Trophoblast cell (in vitro differentiated cells and primary cell): ENCODE data around the gene FOXJ3.

ENCODE experiments used
- DNase-seq, 2 donors: peaks; one replicate each; pipeline ENCODE4 v3.0.0-alpha.2; 2016
- H2AFZ ChIP-seq: 2 replicates; pipeline ENCODE4 v1.6.1; 2013; ENCODE audit warnings: low read length, moderate library complexity, mild to moderate bottlenecking; ENCODE audit not compliant: insufficient read depth, poor library complexity
- H2AK5ac ChIP-seq: 2 replicates; pipeline ENCODE4 v1.6.1; 2013; ENCODE audit warnings: mild to moderate bottlenecking, low read length
- H2BK120ac ChIP-seq: 2 replicates; pipeline ENCODE4 v1.6.1; 2013; ENCODE audit warnings: low read length, mild to moderate bottlenecking, moderate library complexity; ENCODE audit not compliant: insufficient read depth, poor library complexity
- H2BK12ac ChIP-seq: 2 replicates; pipeline ENCODE4 v1.6.1; 2013; ENCODE audit warnings: mild to moderate bottlenecking, low read length, moderate library complexity
- H2BK5ac ChIP-seq: 2 replicates; pipeline ENCODE4 v1.6.1; 2013; ENCODE audit warnings: low read length, low read depth, moderate library complexity, mild to moderate bottlenecking; ENCODE audit not compliant: poor library complexity
- H3K14ac ChIP-seq: 2 replicates; pipeline ENCODE4 v1.6.1; 2013; ENCODE audit warnings: mild to moderate bottlenecking, low read length
- H3K18ac ChIP-seq: 2 replicates; pipeline ENCODE4 v1.6.1; 2013; ENCODE audit warnings: mild to moderate bottlenecking, low read length
- H3K23ac ChIP-seq: 2 replicates; pipeline ENCODE4 v1.6.1; 2013; ENCODE audit warnings: low read length
- H3K27ac ChIP-seq: 2 replicates; pipeline ENCODE4 v1.5.1; 2013; ENCODE audit warnings: low read depth, mild to moderate bottlenecking, inconsistent platforms, low read length, moderate library complexity
- H3K27me3 ChIP-seq: 2 replicates; pipeline ENCODE4 v1.6.1; 2013; ENCODE audit warnings: inconsistent platforms, mild to moderate bottlenecking, low read length, moderate library complexity; ENCODE audit not compliant: insufficient read depth
- H3K36me3 ChIP-seq, 2 experiments: 1 replicate in 1 of 2; 2 replicates in 1 of 2; pipeline ENCODE4 v1.6.1; 2013; ENCODE audit warnings: low read length in 2 of 2, mild to moderate bottlenecking in 2 of 2, moderate library complexity in 1 of 2; ENCODE audit not compliant: insufficient read depth in 2 of 2, control insufficient read depth in 1 of 2
- H3K4ac ChIP-seq: 2 replicates; pipeline ENCODE4 v1.6.1; 2013; ENCODE audit warnings: low read depth, mild to moderate bottlenecking, low read length, moderate library complexity
- H3K4me1 ChIP-seq, 2 experiments: 1 replicate in 1 of 2; 2 replicates in 1 of 2; pipeline ENCODE4 v1.6.1; 2013; ENCODE audit warnings: low read length in 2 of 2, mild to moderate bottlenecking in 2 of 2, moderate library complexity in 1 of 2; ENCODE audit not compliant: insufficient read depth in 2 of 2, control insufficient read depth in 1 of 2
- H3K4me2 ChIP-seq: 2 replicates; pipeline ENCODE4 v1.6.1; 2013; ENCODE audit warnings: inconsistent platforms, mild to moderate bottlenecking, low read length, moderate library complexity
- H3K4me3 ChIP-seq: 2 replicates; pipeline ENCODE4 v1.5.1; 2013; ENCODE audit warnings: mild to moderate bottlenecking, low read depth, low read length, inconsistent platforms
- H3K79me1 ChIP-seq: one replicate; pipeline ENCODE4 v1.6.1; 2013; ENCODE audit warnings: low read length
- H3K79me2 ChIP-seq: 2 replicates; pipeline ENCODE4 v1.6.1; 2013; ENCODE audit warnings: low read length, mild to moderate bottlenecking; ENCODE audit not compliant: control insufficient read depth, insufficient read depth, poor library complexity
- H3K9ac ChIP-seq: 2 replicates; pipeline ENCODE4 v1.6.1; 2013; ENCODE audit warnings: mild to moderate bottlenecking, low read length
- H3K9me3 ChIP-seq: 2 replicates; pipeline ENCODE4 v1.6.1; 2013; ENCODE audit warnings: low read depth, mild to moderate bottlenecking, control low read depth, inconsistent platforms, low read length; ENCODE audit not compliant: insufficient read depth
- H4K12ac ChIP-seq: 2 replicates; pipeline ENCODE4 v1.6.1; 2013; ENCODE audit warnings: low read depth, mild to moderate bottlenecking, low read length, moderate library complexity
- H4K8ac ChIP-seq: 2 replicates; pipeline ENCODE4 v1.6.1; 2013; ENCODE audit warnings: low read depth, mild to moderate bottlenecking, low read length, moderate library complexity
- H4K91ac ChIP-seq: one replicate; pipeline ENCODE4 v1.6.1; 2013; ENCODE audit warnings: low read depth, mild to moderate bottlenecking, low read length, moderate library complexity
- WGBS: extraction: QIAGEN DNeasy Blood & Tissue Kit; methylation state at CpG from one replicate; pipeline ENCODE4 v1.1.7; 2013; ENCODE audit warnings: missing lambda C conversion rate; ENCODE audit not compliant: insufficient read length, insufficient coverage; ENCODE audit errors: extremely low coverage; 5-methylcytosine and 5-hydroxymethylcytosine counted together

Gene FOXJ3

DNA sequence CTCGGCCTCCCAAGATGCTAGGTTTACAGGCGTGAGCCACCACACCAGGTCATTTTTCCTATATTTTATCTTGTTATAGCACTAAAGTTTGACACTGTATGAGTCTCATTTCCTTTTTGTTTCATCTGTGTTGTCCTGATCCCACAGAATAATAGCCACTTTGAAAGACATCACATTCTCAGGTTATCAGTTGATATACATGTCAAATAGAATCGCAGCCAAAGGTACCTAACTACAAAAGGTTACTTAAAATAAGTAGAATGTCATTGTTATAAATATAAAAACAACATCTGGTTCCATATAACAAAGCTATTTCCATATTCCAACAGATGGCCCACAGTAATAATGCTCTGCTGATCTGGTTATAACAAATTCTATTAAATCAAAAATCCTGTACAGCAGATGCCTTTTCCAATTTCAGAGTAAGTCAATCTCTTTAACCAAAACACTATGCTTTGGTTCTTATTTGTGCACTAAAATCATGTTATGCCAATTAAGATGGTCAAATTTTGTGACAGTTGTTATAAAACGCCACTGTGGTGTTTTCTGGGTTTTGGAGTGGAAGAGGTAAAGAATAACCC is 6.0 kb downstream of the FOXJ3 start:
- peak overlapping the region; percentile 97 for H3K4ac ChIP-seq
- H3K27me3 ChIP-seq = no peaks in the 10 kb centered on the region
- H3K9ac ChIP-seq = no peak overlapping the region
- no peak overlapping the region for H3K4me2 ChIP-seq
- no peak overlapping the region for H2BK12ac ChIP-seq
- H3K18ac ChIP-seq = no peak overlapping the region
- H3K4me3 ChIP-seq = no peak overlapping the region
- H2BK5ac ChIP-seq = no peak overlapping the region
- no peak overlapping the region for H2AFZ ChIP-seq
- H2BK120ac ChIP-seq = no peak overlapping the region
- no CpG with 5 or more reads among the region's 4 CpGs for WGBS
- H4K12ac ChIP-seq = no peak overlapping the region
- H3K27ac ChIP-seq = no peak overlapping the region
- peaks cover 18% of the 10 kb centered on the region for H3K79me2 ChIP-seq
- no peak overlapping the region for H3K23ac ChIP-seq
- DNase-seq = no peak
- no peaks in the 10 kb centered on the region for H3K4me1 ChIP-seq
- no peak overlapping the region for H4K91ac ChIP-seq
- no peak overlapping the region for H3K14ac ChIP-seq
- no peak overlapping the region for H2AK5ac ChIP-seq
- H3K9me3 ChIP-seq = no peaks in the 10 kb centered on the region
- H3K36me3 ChIP-seq = peaks cover 0 to 1% of the 10 kb centered on the region in 2 experiments
- no peak overlapping the region for H4K8ac ChIP-seq
- no peaks in the 10 kb centered on the region for H3K79me1 ChIP-seq

DNA sequence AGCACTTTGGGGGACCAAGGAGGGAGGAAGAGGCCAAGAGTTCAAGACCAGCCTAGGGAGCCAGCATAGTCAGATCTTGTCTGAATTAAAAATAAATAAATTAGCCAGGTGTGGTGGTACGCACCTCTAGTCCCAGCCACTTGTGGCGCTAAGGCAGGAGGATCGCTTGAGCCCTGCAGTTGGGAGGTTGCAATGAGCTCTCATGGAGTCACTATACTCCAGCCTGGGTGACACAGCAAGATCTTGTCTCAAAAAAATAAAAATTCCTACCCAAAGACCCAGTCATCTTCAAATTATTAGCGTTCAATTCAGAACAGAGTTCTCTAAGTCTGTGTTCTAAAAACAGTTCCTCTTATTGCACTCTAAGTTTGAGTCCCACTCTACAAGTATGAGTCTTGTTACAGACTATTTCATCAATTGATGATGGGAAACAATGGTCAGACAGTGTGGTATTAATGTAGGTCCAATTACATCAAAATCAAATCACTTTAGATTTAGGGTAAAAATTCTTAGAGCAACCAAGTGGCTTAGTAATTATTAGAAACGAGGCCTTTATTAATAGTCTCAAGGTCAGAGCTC is 6.9 kb downstream of the FOXJ3 start:
- Histone ChIP-seq H3K23ac (no peak overlapping the region), H3K27ac (no peak overlapping the region), H3K79me1 (no peaks in the 10 kb centered on the region), H3K4me1 (no peaks in the 10 kb centered on the region), H4K91ac (no peak overlapping the region), H2AFZ (no peak overlapping the region), H3K36me3 (peaks cover 0 to 1% of the 10 kb centered on the region in 2 experiments), H3K18ac (no peak overlapping the region), H4K12ac (no peak overlapping the region), H2AK5ac (no peak overlapping the region), H2BK5ac (no peak overlapping the region), H3K27me3 (no peaks in the 10 kb centered on the region), H2BK120ac (no peak overlapping the region), H3K9ac (no peak overlapping the region), H4K8ac (peak overlapping the region; percentile 5), H2BK12ac (no peak overlapping the region), H3K14ac (no peak overlapping the region), H3K9me3 (no peaks in the 10 kb centered on the region), H3K4me2 (no peak overlapping the region), H3K4ac (peak overlapping the region; percentile 100), H3K79me2 (peaks cover 18% of the 10 kb centered on the region), H3K4me3 (no peak overlapping the region)
- DNase-seq = no peak
- WGBS = no CpG with 5 or more reads among the region's 5 CpGs

- no peak overlapping the region for H2BK12ac ChIP-seq
- H3K79me1 ChIP-seq = no peaks in the 10 kb centered on the region
- no peak overlapping the region for H3K14ac ChIP-seq
- no peak overlapping the region for H3K18ac ChIP-seq
- H2AFZ ChIP-seq = no peak overlapping the region
- no peak overlapping the region for H4K12ac ChIP-seq
- no peak overlapping the region for H3K27ac ChIP-seq
- WGBS = no CpG with 5 or more reads among the region's 2 CpGs
- no peak overlapping the region for H3K9ac ChIP-seq
- DNase-seq = peak in 1 of 2 donors; percentile 35
- H2AK5ac ChIP-seq = no peak overlapping the region
- H3K23ac ChIP-seq = no peak overlapping the region
- H3K4ac ChIP-seq = peak overlapping the region; percentile 50
- no peak overlapping the region for H4K8ac ChIP-seq
- no peak overlapping the region for H2BK5ac ChIP-seq
- no peak overlapping the region for H2BK120ac ChIP-seq
- H3K4me2 ChIP-seq = no peak overlapping the region
- H3K9me3 ChIP-seq = no peaks in the 10 kb centered on the region
- no peak overlapping the region for H3K4me3 ChIP-seq
- H3K27me3 ChIP-seq = no peaks in the 10 kb centered on the region
- peaks cover 10% of the 10 kb centered on the region for H3K79me2 ChIP-seq
- H3K36me3 ChIP-seq = peaks cover 0 to 1% of the 10 kb centered on the region in 2 experiments
- no peak overlapping the region for H4K91ac ChIP-seq
- no peaks in the 10 kb centered on the region for H3K4me1 ChIP-seq
Measured at GRCh38 chr1:42325014-42325402, 10.0 kb downstream of the FOXJ3 start.

DNA sequence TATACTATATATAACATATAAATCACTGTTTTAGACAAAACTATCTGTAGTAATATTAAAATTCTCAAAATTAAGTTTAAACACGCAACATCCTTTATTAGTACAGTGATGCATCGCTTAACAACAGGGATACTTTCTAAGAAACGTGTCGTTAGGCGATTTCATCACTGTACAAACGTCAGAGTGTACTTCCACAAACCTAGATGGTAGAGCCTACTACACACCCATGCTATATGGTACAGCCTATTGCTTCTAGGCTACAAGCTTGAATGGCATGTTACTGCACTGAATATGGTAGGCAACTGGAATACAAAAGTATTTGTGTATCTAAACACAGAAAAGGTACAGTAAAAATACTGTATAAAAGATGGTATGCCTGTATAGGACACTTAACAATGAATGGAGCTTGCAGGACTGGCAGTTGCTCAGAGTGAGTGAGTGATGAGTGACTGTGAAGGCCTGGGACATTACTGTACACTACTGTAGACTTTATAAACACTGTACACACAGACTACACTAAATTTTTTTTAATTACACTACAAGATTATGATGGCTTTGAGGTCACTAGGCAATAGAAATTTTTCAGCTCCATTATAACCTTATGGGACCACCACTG is 10.5 kb downstream of the FOXJ3 start:
- Histone ChIP-seq H3K79me1 (no peaks in the 10 kb centered on the region), H3K4me1 (no peaks in the 10 kb centered on the region), H3K27ac (no peak overlapping the region), H3K4me2 (no peak overlapping the region), H2BK120ac (no peak overlapping the region), H3K36me3 (peaks cover 0 to 1% of the 10 kb centered on the region in 2 experiments), H3K4me3 (no peak overlapping the region), H4K91ac (no peak overlapping the region), H3K9me3 (no peaks in the 10 kb centered on the region), H2AFZ (no peak overlapping the region), H3K27me3 (no peaks in the 10 kb centered on the region), H3K9ac (no peak overlapping the region), H4K12ac (no peak overlapping the region), H3K79me2 (peaks cover 10% of the 10 kb centered on the region), H2BK5ac (no peak overlapping the region), H3K18ac (no peak overlapping the region), H3K4ac (peak overlapping the region; percentile 52), H2AK5ac (no peak overlapping the region), H2BK12ac (no peak overlapping the region), H4K8ac (no peak overlapping the region), H3K23ac (no peak overlapping the region), H3K14ac (no peak overlapping the region)
- WGBS = no CpG with 5 or more reads among the region's 6 CpGs
- no peak for DNase-seq
